SIG-M5 treated with dmso at 0.1 percent for 504 hours (cell line): ENCODE data around the gene MINDY2.

Experiments
- DNase-seq: peaks from one replicate; lab custom pipeline; 2025; ENCODE audit not compliant: unreplicated experiment; lab: John Stamatoyannopoulos, UW

The MINDY2 gene

DNA sequence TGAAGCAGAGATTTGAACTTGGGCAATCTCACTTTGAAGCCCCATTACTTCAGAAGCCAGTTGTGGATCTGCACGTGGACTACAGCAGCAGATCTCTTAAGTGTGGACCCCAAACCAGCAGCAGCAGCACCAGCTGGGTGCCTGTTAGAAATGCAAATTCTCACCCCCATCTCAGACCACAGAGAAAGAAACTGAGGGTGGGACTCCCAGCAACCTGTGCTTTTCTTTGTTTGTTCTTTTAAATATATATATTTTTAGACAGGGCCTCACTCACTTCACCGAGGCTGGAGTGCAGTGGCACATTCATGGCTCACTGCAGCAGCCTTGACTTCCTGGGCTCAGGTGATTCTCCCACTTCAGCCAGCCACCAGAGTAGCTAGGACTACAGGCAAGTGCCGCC lies 109.2 kb downstream of the MINDY2 start:
- no peak for DNase-seq

DNA sequence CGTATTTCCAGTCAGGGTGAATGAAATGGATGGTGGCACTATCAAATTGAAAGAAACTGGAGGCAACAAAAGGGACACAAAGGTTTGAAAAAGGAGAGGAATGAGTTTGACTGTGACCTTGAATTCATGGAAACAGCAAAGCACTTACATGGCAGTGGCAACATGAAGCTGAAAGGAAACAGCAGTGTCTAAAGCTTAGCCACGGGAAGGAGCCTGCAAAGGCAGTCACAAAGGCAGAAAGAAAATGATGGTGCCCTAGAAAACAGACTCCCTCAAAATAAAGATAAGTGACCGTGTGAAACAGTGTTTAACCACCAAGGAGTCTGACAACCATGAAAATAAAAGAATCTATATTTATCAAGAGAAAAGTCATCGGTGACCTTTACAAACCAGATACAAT lies 111.1 kb downstream of the MINDY2 start:
- no peak for DNase-seq

GRCh38 chr15:58883926-58884325 lies 112.8 kb downstream of the MINDY2 start:
- peak; percentile 46 for DNase-seq

DNA sequence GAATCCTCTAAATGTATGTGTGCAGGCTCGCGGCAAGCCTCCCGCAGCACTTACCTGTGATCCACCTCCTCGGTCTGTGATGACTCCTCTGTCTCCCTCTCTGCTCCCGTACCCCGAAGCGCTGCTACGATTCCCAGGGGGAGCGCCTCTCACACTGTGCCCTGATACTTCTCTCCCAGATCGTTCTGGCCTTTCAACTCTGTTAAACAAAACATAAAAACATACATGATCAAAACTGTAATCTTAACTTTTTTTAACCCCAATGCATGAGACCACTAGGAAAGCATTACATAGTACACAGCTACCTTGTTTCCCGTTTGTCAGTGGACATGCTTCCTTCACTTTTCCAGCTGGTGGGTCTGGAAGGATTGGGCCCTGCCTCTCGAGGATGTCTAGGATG lies 115.8 kb downstream of the MINDY2 start:
- no peak for DNase-seq

DNA sequence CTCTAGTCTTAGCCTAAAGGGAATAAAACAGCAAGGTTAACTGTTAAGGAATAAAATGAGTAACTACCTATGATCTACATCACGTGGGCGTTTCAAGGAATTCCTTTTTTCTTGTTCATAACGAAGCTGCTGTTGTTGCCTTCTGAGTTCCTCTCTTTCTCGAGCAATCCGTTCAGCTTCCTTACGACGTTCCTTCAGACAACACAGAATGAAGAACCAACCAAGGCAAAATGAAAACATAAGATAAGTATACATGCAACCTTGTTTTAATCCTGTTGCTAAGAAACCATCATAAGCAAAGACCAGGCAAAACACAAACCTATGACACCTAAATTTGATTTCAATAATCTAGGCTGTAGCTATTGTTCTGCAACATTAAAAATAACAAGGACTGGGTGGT lies 118.3 kb downstream of the MINDY2 start:
- no peak for DNase-seq

DNA sequence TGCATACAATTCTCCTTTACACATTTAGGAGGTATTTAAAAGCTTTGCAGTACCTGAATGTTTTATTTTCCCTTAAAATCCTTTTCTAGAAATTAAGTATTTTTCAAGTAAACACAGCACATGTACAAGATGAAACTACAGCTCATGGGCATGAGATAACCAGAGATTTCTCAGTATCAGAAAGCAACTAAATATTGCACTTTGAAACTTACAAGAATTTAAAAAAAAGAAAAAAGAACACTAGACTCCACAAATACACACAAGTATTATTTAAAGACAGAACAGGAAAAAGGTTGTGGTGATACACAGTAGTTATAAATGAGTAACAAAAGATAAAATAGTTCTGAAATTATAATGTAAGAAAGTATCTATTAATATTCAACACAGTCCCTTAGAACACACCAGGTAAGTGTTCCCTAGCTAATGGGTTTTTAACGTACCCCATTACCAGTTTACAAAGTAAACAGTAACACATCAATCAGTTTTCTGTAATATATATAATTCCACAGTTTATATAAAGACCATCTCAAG lies 127.1 kb downstream of the MINDY2 start:
- DNase-seq: no peak

DNA sequence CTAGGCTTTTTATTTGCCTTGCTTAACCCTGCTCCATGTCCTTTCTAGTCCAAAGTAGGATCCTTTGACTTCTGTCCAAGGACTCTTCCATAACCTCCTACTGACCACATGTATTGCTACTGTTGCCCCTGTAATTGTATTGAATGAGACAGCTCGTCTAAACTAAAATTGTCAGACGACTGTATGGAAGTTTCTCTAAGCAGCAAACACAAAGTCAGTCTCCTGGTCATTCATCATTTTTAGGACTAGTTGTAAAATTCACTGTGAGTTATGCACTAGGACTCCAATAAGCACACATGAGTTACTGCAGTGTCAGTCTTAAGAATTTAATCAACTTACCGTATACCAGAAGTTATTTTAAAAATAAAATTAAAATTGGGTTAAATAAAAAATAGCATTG lies 129.5 kb downstream of the MINDY2 start:
- no peak for DNase-seq

DNA sequence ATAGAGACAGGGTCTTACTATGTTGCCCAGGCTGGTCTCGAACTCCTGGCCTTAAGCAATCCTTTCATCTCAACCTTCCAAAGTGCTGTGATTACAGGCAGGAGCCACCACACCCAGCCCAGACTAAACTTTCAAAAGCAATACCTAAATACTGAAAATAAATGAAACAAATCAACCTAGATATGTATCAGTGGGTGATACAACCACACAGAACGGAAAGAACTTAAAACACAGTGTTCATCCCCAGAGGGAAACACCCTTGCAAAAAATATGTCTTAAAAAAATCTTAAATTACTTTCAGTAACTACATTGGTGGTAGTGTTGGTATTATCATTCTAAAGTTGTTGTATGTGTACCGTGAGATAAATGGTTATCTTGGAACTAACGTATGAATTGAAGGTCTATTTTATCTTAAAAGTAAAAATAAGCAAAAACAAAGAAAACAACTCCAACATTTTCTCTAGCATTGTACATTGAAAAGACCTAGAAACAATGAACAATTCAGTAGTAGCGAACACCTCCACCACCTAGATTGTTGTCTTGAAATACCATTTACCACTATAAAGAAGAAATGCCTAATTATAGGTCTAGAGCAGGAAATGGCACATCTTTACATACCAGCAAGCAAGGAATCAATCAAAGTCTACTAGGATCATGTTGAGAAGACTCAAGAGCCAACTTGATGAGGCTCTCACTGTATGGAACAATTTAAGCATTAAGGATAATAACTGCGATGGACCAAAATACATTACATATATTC lies 137.6 kb downstream of the MINDY2 start:
- no peak for DNase-seq

DNA sequence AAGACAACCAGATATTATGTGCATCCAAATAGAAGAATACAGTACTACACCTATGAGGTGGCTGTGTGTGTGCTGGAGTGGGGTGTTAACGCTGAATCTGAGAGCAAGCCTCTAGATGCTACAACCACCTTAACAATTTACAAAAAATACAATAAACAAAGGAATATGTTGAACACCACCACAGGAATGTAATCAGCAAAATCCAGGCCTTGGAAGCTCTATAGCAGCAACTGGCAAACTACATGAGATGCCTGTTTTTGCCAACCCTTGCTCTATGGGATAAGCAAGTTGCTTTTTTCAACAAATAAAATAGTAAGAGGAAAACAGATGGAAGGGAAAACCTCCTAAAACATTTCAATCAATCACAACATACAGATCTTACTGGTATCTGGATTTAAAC lies 138.5 kb downstream of the MINDY2 start:
- DNase-seq: no peak

DNA sequence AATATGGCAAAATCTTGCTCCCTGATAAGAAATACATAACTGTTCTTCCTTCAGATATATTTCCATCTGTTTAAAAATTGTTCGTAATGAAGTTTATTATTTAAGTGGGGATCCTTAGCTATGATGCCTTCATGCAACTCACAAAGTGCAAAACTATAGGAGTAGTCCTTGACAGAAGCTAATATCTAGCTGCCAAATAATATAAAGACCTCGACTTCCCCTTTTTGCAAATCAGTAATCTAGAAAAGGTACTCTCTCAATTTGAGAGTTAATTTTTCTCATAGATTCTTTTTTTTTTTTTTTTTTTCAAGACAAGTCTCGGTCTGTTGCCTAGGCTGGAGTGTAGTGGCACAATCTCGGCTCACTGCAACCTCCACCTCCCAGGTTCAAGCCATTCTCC lies 139.4 kb downstream of the MINDY2 start:
- no peak for DNase-seq
